Endothelial cell of umbilical vein (primary cell): ENCODE results near the gene PLOD2. TPM values are rescaled to one million over a fixed set of nuclear protein-coding genes. Genes with fewer than 3 reads are reported as not detected.
A peak's percentile ranks its signal among the peaks of the same experiment; 100 is the strongest.

ENCODE experiments used
- BruUV-seq: library from RNA; stranded (reverse); fragments of 400-500 nt; replicated peaks from 2 replicates; lab custom pipeline; 2021; lab: Mats Ljungman, UMichigan
- CTCF ChIA-PET: fragments of 300-600, 350-600 bp; sonication (Branson Sonifier 250); formaldehyde crosslinking; loops from one replicate; lab custom pipeline; 2021; ENCODE audit warnings: antibody characterized with exemption, inconsistent platforms; lab: Charles Lee
- POLR2A ChIA-PET: fragments of 300-600, 350-600 bp; sonication (Branson Sonifier 250); formaldehyde crosslinking; loops from one replicate; lab custom pipeline; 2021; ENCODE audit warnings: antibody characterized with exemption, inconsistent platforms; lab: Charles Lee
- DNase-seq: peaks from one replicate; pipeline ENCODE4 v3.0.0-alpha.2; 2011; ENCODE audit warnings: low read depth, low spot score
- FAIRE-seq: peaks from 2 replicates; lab custom pipeline; 2011; peaks lifted over from hg19 to GRCh38; lab: Jason Lieb, UNC
- H2AFZ ChIP-seq: 2 replicates; pipeline ENCODE4 v1.6.0; 2012; ENCODE audit warnings: low read depth, low read length, control low read depth, inconsistent platforms
- H3K27ac ChIP-seq: 2 replicates; pipeline ENCODE4 v1.5.1; 2011; ENCODE audit warnings: low read depth, mild to moderate bottlenecking, control low read depth, low read length, moderate library complexity; ENCODE audit not compliant: insufficient read depth
- H3K27me3 ChIP-seq, 2 experiments: 2 replicates each; pipeline versions ENCODE4 v1.6.0 to v1.6.1; 2011; ENCODE audit warnings: low read length in 2 of 2, mixed read lengths in 1 of 2; ENCODE audit not compliant: control insufficient read depth in 2 of 2, insufficient read depth in 2 of 2
- H3K36me3 ChIP-seq, 2 experiments: 2 replicates in 1 of 2; 3 replicates in 1 of 2; pipeline ENCODE4 v1.5.1; 2011; ENCODE audit warnings: low read length in 2 of 2, mild to moderate bottlenecking in 1 of 2, moderate library complexity in 1 of 2; ENCODE audit not compliant: control insufficient read depth in 2 of 2, insufficient read depth in 2 of 2; ENCODE audit errors: extremely low read depth in 1 of 2
- H3K4me1 ChIP-seq: 3 replicates; pipeline ENCODE4 v1.5.1; 2011; ENCODE audit warnings: mild to moderate bottlenecking, low read length; ENCODE audit not compliant: control insufficient read depth, insufficient read depth; ENCODE audit errors: extremely low read depth
- H3K4me2 ChIP-seq: 2 replicates; pipeline ENCODE4 v1.6.1; 2011; ENCODE audit warnings: low read length, control low read depth, mixed read lengths; ENCODE audit not compliant: insufficient read depth
- H3K4me3 ChIP-seq, 3 experiments: fragments of 200-600 bp in 1 of 3; sonication (generic), shearing (Covaris generic) in 1 of 3; replicated peaks in 1 of 3; 2 replicates each; pipeline ENCODE4 v1.5.1; 2011 to 2016; ENCODE audit warnings: control low read depth in 3 of 3, low read length in 3 of 3, mild to moderate bottlenecking in 2 of 3, inconsistent platforms in 1 of 3, low read depth in 1 of 3, moderate library complexity in 1 of 3; ENCODE audit not compliant: insufficient read depth in 1 of 3
- H3K79me2 ChIP-seq: 2 replicates; pipeline ENCODE4 v1.6.0; 2012; ENCODE audit warnings: low read length, inconsistent platforms; ENCODE audit not compliant: control insufficient read depth, insufficient read depth
- H3K9ac ChIP-seq: replicated peaks from 2 replicates; pipeline ENCODE3; 2011; ENCODE audit warnings: low read length, control low read depth; ENCODE audit not compliant: insufficient read depth; ENCODE audit errors: extremely low read depth
- H3K9me1 ChIP-seq: replicated peaks from 3 replicates; pipeline ENCODE4 v1.6.0; 2011; ENCODE audit warnings: mild to moderate bottlenecking, low read length; ENCODE audit not compliant: control insufficient read depth, insufficient read depth; ENCODE audit errors: extremely low read depth
- H3K9me3 ChIP-seq: replicated peaks from 2 replicates; pipeline ENCODE4 v1.5.1; 2012; ENCODE audit warnings: low read length, inconsistent platforms; ENCODE audit not compliant: control insufficient read depth, insufficient read depth
- H4K20me1 ChIP-seq: replicated peaks from 2 replicates; pipeline ENCODE3; 2011; ENCODE audit warnings: mild to moderate bottlenecking, low read length; ENCODE audit not compliant: control insufficient read depth, insufficient read depth; ENCODE audit errors: extremely low read depth
- CTCF ChIP-seq, 2 donors: IDR thresholded peaks; 1 replicate in 1 of 2; 2 replicates in 1 of 2; pipeline ENCODE4 v1.5.1; 2011; ENCODE audit warnings: low read length in 2 of 2, mild to moderate bottlenecking in 2 of 2, moderate library complexity in 2 of 2, control low read depth in 1 of 2, inconsistent platforms in 1 of 2, low read depth in 1 of 2; ENCODE audit not compliant: insufficient read depth in 1 of 2; ENCODE audit errors: extremely low read depth in 1 of 2
- EZH2 ChIP-seq: IDR thresholded peaks from 2 replicates; pipeline ENCODE4 v1.6.1; 2012; ENCODE audit warnings: borderline replicate concordance, low read depth, mild to moderate bottlenecking, moderate library complexity, low read length, inconsistent platforms; ENCODE audit not compliant: severe bottlenecking
- FOS ChIP-seq: IDR thresholded peaks from 2 replicates; pipeline ENCODE4 v1.6.1; 2011; ENCODE audit warnings: mild to moderate bottlenecking, low read length, moderate library complexity, borderline replicate concordance; ENCODE audit not compliant: insufficient read depth
- GATA2 ChIP-seq: IDR thresholded peaks from 2 replicates; pipeline ENCODE4 v1.7.0; 2011; ENCODE audit warnings: low read depth, mild to moderate bottlenecking, moderate library complexity, mixed read lengths, low read length; ENCODE audit not compliant: insufficient read length, insufficient read depth
- JUN ChIP-seq: IDR thresholded peaks from 2 replicates; pipeline ENCODE4 v1.6.1; 2011; ENCODE audit warnings: borderline replicate concordance, low read depth; ENCODE audit not compliant: insufficient read length, insufficient read depth
- MAX ChIP-seq: IDR thresholded peaks from 2 replicates; pipeline ENCODE4 v1.6.1; 2011; ENCODE audit not compliant: insufficient read depth, insufficient read length
- MYC ChIP-seq: IDR thresholded peaks from one replicate; pipeline ENCODE4 v1.6.1; 2011; ENCODE audit warnings: mild to moderate bottlenecking, low read depth, low read length
- POLR2A ChIP-seq: IDR thresholded peaks from 2 replicates; pipeline ENCODE4 v1.6.1; 2012; ENCODE audit warnings: low read depth, mild to moderate bottlenecking, control low read depth, low read length
- POLR2AphosphoS5 ChIP-seq: IDR thresholded peaks from 2 replicates; pipeline ENCODE4 v1.6.1; 2012; ENCODE audit warnings: low read depth, mild to moderate bottlenecking, control low read depth, low read length, moderate library complexity; ENCODE audit not compliant: insufficient read depth
- dilution Hi-C: fragments of 300-500 bp; cut with MboI; formaldehyde crosslinking; loops from one replicate; pipeline ENCODE4 v1.15.0; 2019; ENCODE audit warnings: low sequenced_read_pairs; ENCODE audit not compliant: extremely low pct_ligation_motif_present
- intact Hi-C: fragments of 100-400 bp; cut with micrococcal nuclease; formaldehyde crosslinking; loops from one replicate; pipeline ENCODE4 v1.10.0; 2022
- polyA plus RNA-seq, 4 experiments: library from polyadenylated mRNA; depleted of rRNA in 3 of 4; stranded (reverse) in 3 of 4; unstranded in 1 of 4; fragments of >200 nt; gene quantifications; 2 replicates each; pipeline versions ENCODE4 v1.2.1 to v1.2.3, GENCODE V29; 2011 to 2012; ENCODE audit warnings: missing spikeins in 1 of 4
- total RNA-seq: library from RNA; stranded (reverse); gene quantifications from 2 replicates; pipeline ENCODE4 v1.2.3, GENCODE V29; 2021

The PLOD2 gene
- total and polyA plus RNA-seq, 2 donors (not counting 3 experiments of a cell fraction or from before 2014, with no cell fraction given), result 36.1 to 193 TPM

GRCh38 chr3:146160321-146160963 lies 542 bp downstream of the PLOD2 start:
- ChIA-PET CTCF (interaction anchor here (0.7 to 8.3 kb wide), 23 partner anchors 10 to 417 kb away, joined by 3 to 115 read pairs (median 4); no protein-coding TSS in a partner anchor), POLR2A (interaction anchor here (0.8 to 3.3 kb wide), 14 partner anchors 11 to 166 kb away, joined by 3 to 42 read pairs (median 4); no protein-coding TSS in a partner anchor)
- Histone ChIP-seq H3K9me1 (no peaks in the 10 kb centered on the region), H3K9ac (peak overlapping the region; percentile 93), H3K27ac (peak overlapping the region; percentile 90), H2AFZ (no peak overlapping the region), H3K27me3 (no peaks in the 10 kb centered on the region), H3K36me3 (no peaks in the 10 kb centered on the region), H3K4me3 (peak overlapping the region; percentile 55 to 94 (median 80)), H3K4me2 (peak overlapping the region; percentile 93), H3K9me3 (no peaks in the 10 kb centered on the region), H4K20me1 (peaks cover 2% of the 10 kb centered on the region), H3K79me2 (peaks cover 80% of the 10 kb centered on the region), H3K4me1 (peaks cover 70% of the 10 kb centered on the region)
- intact Hi-C loops (loop anchor here (1.0 to 2.0 kb wide), 8 partner anchors 26 to 346 kb away; partner anchors contain the start of gene PLSCR4), dilution Hi-C loops (no loop called here)
- peak; percentile 53 for FAIRE-seq
- DNase-seq, result peak; percentile 96
- peak; percentile 77 for TF ChIP-seq POLR2A
- no peak for TF ChIP-seq MAX
- peak; percentile 82 for TF ChIP-seq JUN
- TF ChIP-seq POLR2AphosphoS5, result peak; percentile 65
- no peak for TF ChIP-seq EZH2
- peak; percentile 59 to 75 for TF ChIP-seq CTCF (IDR thresholded peaks at IDR 0.05; ENCODE audit: extremely low read depth in 1 of 2, insufficient read depth in 1 of 2, low read depth in 1 of 2, low read length in 2 of 2)
- no peak for TF ChIP-seq GATA2
- peak; percentile 44 for TF ChIP-seq FOS
- no peak for TF ChIP-seq MYC
- BruUV-seq, result no TSS peak
